ENCODE data around the gene TNFRSF18. TPM values are rescaled to one million over a fixed set of nuclear protein-coding genes. Genes with fewer than 3 reads are reported as not detected.

Gene TNFRSF18
- total RNA-seq, 6 experiments from 2014 or later = 0.24 to 0.27 TPM; not detected in 4

- intact Hi-C loops (cut with DNase I) = no loop called here
- Histone ChIP-seq H3K27me3 (no peaks in the 10 kb centered on the region), H3K4me1 (no peaks in the 10 kb centered on the region), H3K27ac (no peak overlapping the region), H3K9me3 (no peaks in the 10 kb centered on the region), H3K4me3 (no peak overlapping the region), H3K36me3 (no peaks in the 10 kb centered on the region)
- TF ChIP-seq CTCF (IDR thresholded peaks at IDR 0.05) (no peak), POLR2A (IDR thresholded peaks at IDR 0.05) (no peak)
- DNase-seq = no peak
- no peak for ATAC-seq
These were observed 18.5 kb downstream of the TNFRSF18 start for GRCh38 chr1:1187938-1188337.

GRCh38 chr1:1185101-1185765 lies 21.2 kb downstream of the TNFRSF18 start:
- H3K27me3 ChIP-seq = no peaks in the 10 kb centered on the region
- no peak overlapping the region for H3K27ac ChIP-seq
- no peaks in the 10 kb centered on the region for H3K36me3 ChIP-seq
- ATAC-seq = no peak
- no peak overlapping the region for H3K4me3 ChIP-seq
- 92% methylated on average over 6 of the region's 31 CpGs for WGBS (ENCODE audit: insufficient coverage, low coverage, low lambda C conversion rate, missing lambda C conversion rate)
- peak in 2 of 3 donors; percentile 14 to 45 for DNase-seq
- no peaks in the 10 kb centered on the region for H3K4me1 ChIP-seq
- H3K9me3 ChIP-seq = no peaks in the 10 kb centered on the region
- intact Hi-C loops (cut with DNase I) = no loop called here
- TF ChIP-seq POLR2A (IDR thresholded peaks at IDR 0.05) = no peak
- no peak for TF ChIP-seq CTCF (IDR thresholded peaks at IDR 0.05)

GRCh38 chr1:1183833-1184775 lies 22.3 kb downstream of the TNFRSF18 start:
- Histone ChIP-seq H3K27me3 (no peaks in the 10 kb centered on the region), H3K36me3 (no peaks in the 10 kb centered on the region), H3K27ac (no peak overlapping the region), H3K9me3 (no peaks in the 10 kb centered on the region), H3K4me1 (no peaks in the 10 kb centered on the region), H3K4me3 (no peak overlapping the region)
- intact Hi-C loops (cut with DNase I) = no loop called here
- TF ChIP-seq CTCF (IDR thresholded peaks at IDR 0.05) (no peak), POLR2A (IDR thresholded peaks at IDR 0.05) (no peak)
- WGBS (ENCODE audit: insufficient coverage, low coverage, low lambda C conversion rate, missing lambda C conversion rate) = 77% methylated on average over 22 of the region's 33 CpGs
- ATAC-seq = no peak
- peak in 1 of 3 donors; percentile 51 for DNase-seq

GRCh38 chr1:1183221-1183747 lies 23.1 kb downstream of the TNFRSF18 start:
- 100% methylated on average over 1 of the region's 21 CpGs for WGBS (ENCODE audit: insufficient coverage, low coverage, low lambda C conversion rate, missing lambda C conversion rate)

More at GRCh38 chr1:1183221-1183747, 23.1 kb downstream of the TNFRSF18 start:
- H3K27ac ChIP-seq = no peak overlapping the region
- intact Hi-C loops (cut with DNase I) = no loop called here
- no peak for TF ChIP-seq CTCF (IDR thresholded peaks at IDR 0.05)
- TF ChIP-seq POLR2A (IDR thresholded peaks at IDR 0.05) = no peak
- no peak for ATAC-seq
- H3K4me3 ChIP-seq = no peak overlapping the region
- no peaks in the 10 kb centered on the region for H3K9me3 ChIP-seq
- no peaks in the 10 kb centered on the region for H3K36me3 ChIP-seq
- DNase-seq = peak in 1 of 3 donors; percentile 20
- no peaks in the 10 kb centered on the region for H3K4me1 ChIP-seq
- H3K27me3 ChIP-seq = no peaks in the 10 kb centered on the region

Data from right lobe of liver (tissue), 6 donors.